Naive thymus-derived CD4-positive, alpha-beta T cell (primary cell): ENCODE results near the gene CILP. TPM values are rescaled to one million over a fixed set of nuclear protein-coding genes. Genes with fewer than 3 reads are reported as not detected.

Source experiments
- ATAC-seq: fragments of 150-1000 bp; cut with Tn5 transposase; 2 replicates; pipeline ENCODE4 v1.10.0; 2021; ENCODE audit warnings: mild to moderate bottlenecking, moderate library complexity
- CTCF ChIA-PET: fragments of 350-600 bp; sonication (Branson Sonifier 250); formaldehyde crosslinking; loops from one replicate; lab custom pipeline; 2021; ENCODE audit warnings: antibody characterized with exemption; lab: Charles Lee
- POLR2A ChIA-PET: fragments of 350-600 bp; sonication (Branson Sonifier 250); formaldehyde crosslinking; loops from one replicate; lab custom pipeline; 2021; ENCODE audit warnings: antibody characterized with exemption, inconsistent platforms; lab: Charles Lee
- DNase-seq, 9 donors: peaks; one replicate each; pipeline versions ENCODE4 v3.0.0 to v3.0.0-alpha.2; 2020 to 2022; ENCODE audit warnings: mixed read lengths in 1 of 9
- H3K27ac ChIP-seq: one replicate; pipeline ENCODE4 v1.7.0; 2013; ENCODE audit warnings: mild to moderate bottlenecking, low read depth, low read length, moderate library complexity
- H3K27me3 ChIP-seq, 2 donors: one replicate each; pipeline ENCODE4 v1.7.0; 2013; ENCODE audit warnings: low read length in 2 of 2, mild to moderate bottlenecking in 2 of 2, moderate library complexity in 2 of 2; ENCODE audit not compliant: control insufficient read depth in 2 of 2, insufficient read depth in 2 of 2
- H3K36me3 ChIP-seq, 3 experiments: 1 replicate in 2 of 3; 2 replicates in 1 of 3; pipeline ENCODE4 v1.7.0; 2013; ENCODE audit warnings: low read length in 3 of 3, mild to moderate bottlenecking in 3 of 3, moderate library complexity in 1 of 3; ENCODE audit not compliant: insufficient read depth in 3 of 3, control insufficient read depth in 2 of 3
- H3K4me1 ChIP-seq, 2 donors: one replicate each; pipeline ENCODE4 v1.7.0; 2013; ENCODE audit warnings: low read length in 2 of 2, mild to moderate bottlenecking in 2 of 2, moderate library complexity in 1 of 2; ENCODE audit not compliant: control insufficient read depth in 2 of 2, insufficient read depth in 2 of 2
- H3K4me3 ChIP-seq: 2 replicates; pipeline ENCODE4 v1.7.0; 2013; ENCODE audit warnings: mild to moderate bottlenecking, low read length
- H3K9me3 ChIP-seq, 3 experiments: 1 replicate in 2 of 3; 2 replicates in 1 of 3; pipeline ENCODE4 v1.7.0; 2013; ENCODE audit warnings: low read length in 3 of 3; ENCODE audit not compliant: control insufficient read depth in 2 of 3
- H3K27ac Mint-ChIP-seq, 9 donors: one replicate each; pipeline ENCODE4 v1.8.0; 2020 to 2022; ENCODE audit warnings: mixed read lengths in 9 of 9, mild to moderate bottlenecking in 8 of 9, moderate library complexity in 5 of 9, inconsistent platforms in 2 of 9
- H3K27me3 Mint-ChIP-seq, 5 donors: one replicate each; pipeline ENCODE4 v1.8.0; 2021 to 2022; ENCODE audit warnings: mixed read lengths in 5 of 5, mild to moderate bottlenecking in 1 of 5
- H3K36me3 Mint-ChIP-seq, 5 donors: one replicate each; pipeline ENCODE4 v1.8.0; 2020 to 2022; ENCODE audit warnings: mixed read lengths in 5 of 5, mild to moderate bottlenecking in 3 of 5, inconsistent platforms in 1 of 5
- H3K4me1 Mint-ChIP-seq, 7 donors: one replicate each; pipeline ENCODE4 v1.8.0; 2020 to 2022; ENCODE audit warnings: mixed read lengths in 7 of 7, mild to moderate bottlenecking in 3 of 7, inconsistent platforms in 1 of 7
- H3K4me3 Mint-ChIP-seq, 10 donors: one replicate each; pipeline ENCODE4 v1.8.0; 2020 to 2022; ENCODE audit warnings: mild to moderate bottlenecking in 10 of 10, mixed read lengths in 10 of 10, moderate library complexity in 6 of 10, inconsistent platforms in 2 of 10
- H3K9me3 Mint-ChIP-seq, 11 donors: one replicate each; pipeline ENCODE4 v1.8.0; 2020 to 2022; ENCODE audit warnings: mixed read lengths in 11 of 11, mild to moderate bottlenecking in 4 of 11, inconsistent platforms in 1 of 11, moderate library complexity in 1 of 11
- intact Hi-C, 2 donors: fragments of 100-400 bp; cut with micrococcal nuclease; formaldehyde crosslinking; loops; one replicate each; pipeline ENCODE4 v1.15.1; 2023
- polyA plus RNA-seq, 2 donors: library from polyadenylated mRNA; unstranded; fragments of 300-500 nt; fragmentation: Illumina TruSeq; gene quantifications; one replicate each; pipeline ENCODE4 v1.2.3, GENCODE V29; 2021
- total RNA-seq, 6 experiments: library from RNA in 5 of 6; stranded (reverse) in 5 of 6; gene quantifications; 1 replicate in 5 of 6; 2 replicates in 1 of 6; pipeline ENCODE4 v1.2.3 and lab custom pipeline; 2021 to 2026

CILP gene
- total and polyA plus RNA-seq, 7 experiments from 2014 or later: 0.05 to 0.49 (median 0.42) TPM; not detected in 1

DNA sequence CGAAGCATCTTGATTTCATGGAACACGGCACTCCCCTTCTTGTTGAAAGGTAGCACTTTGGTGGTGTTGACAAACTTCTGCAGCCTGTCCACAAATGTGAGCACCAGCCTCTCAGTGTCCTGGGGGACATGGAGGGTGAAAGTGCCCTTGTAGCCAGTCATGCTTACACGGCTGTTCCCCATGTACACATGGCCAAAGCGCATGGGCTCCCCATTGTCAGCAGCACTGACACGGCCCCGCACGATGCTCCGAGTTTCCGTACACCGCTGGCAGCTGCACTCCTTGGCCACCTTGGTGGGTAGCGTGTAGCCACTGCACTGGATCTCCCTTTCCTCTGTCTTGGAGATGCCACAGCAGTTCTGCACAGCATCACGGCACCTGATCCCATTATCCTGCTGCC, 12.7 kb downstream of the CILP start:
- POLR2A ChIA-PET: no interaction called here
- H3K27ac Mint-ChIP-seq: no peak overlapping the region

DNA sequence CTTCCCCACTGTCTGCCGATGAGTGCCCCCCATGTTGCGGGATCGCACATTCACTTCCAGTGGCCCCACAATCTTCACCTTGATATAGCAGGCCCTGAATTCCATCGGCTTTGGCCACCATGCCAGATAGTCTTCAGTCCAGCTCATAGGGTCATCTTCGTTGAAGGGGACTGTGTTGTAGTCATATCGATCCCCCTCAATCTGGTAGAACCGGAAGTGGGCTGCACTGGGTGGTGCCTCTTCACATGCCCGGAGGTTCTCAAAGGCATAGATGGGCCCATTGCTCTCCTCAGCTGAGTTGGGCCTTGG, 14.0 kb downstream of the CILP start:
- CTCF ChIA-PET: no interaction called here
- no peak overlapping the region for H3K4me3 Mint-ChIP-seq

More for the DNA sequence above, 12.7 kb downstream of the CILP start:
- Mint-ChIP-seq H3K4me1 (peaks cover 0 to 1% (median 0%) of the 10 kb centered on the region in 7 donors), H3K4me3 (no peak overlapping the region), H3K27me3 (peaks cover 0 to 8% (median 0%) of the 10 kb centered on the region in 5 donors), H3K36me3 (no peaks in the 10 kb centered on the region), H3K9me3 (no peaks in the 10 kb centered on the region)
- no peak for ATAC-seq
- Histone ChIP-seq H3K4me1 (no peaks in the 10 kb centered on the region), H3K9me3 (no peaks in the 10 kb centered on the region), H3K27ac (no peak overlapping the region), H3K4me3 (no peak overlapping the region), H3K36me3 (no peaks in the 10 kb centered on the region), H3K27me3 (no peaks in the 10 kb centered on the region)
- intact Hi-C loops: no loop called here
- CTCF ChIA-PET: no interaction called here
- DNase-seq: no peak

GRCh38 chr15:65196637-65197336, 14.5 kb downstream of the CILP start:
- no peak for ATAC-seq
- no peaks in the 10 kb centered on the region for H3K27me3 ChIP-seq
- CTCF ChIA-PET: no interaction called here

More for the DNA sequence above, 14.0 kb downstream of the CILP start:
- intact Hi-C loops: no loop called here
- Mint-ChIP-seq H3K4me1 (peaks cover 0 to 1% (median 0%) of the 10 kb centered on the region in 7 donors), H3K27me3 (peaks cover 0 to 8% (median 0%) of the 10 kb centered on the region in 5 donors), H3K27ac (no peak overlapping the region), H3K9me3 (no peaks in the 10 kb centered on the region), H3K36me3 (no peaks in the 10 kb centered on the region)
- H3K36me3 ChIP-seq: no peaks in the 10 kb centered on the region
- H3K27me3 ChIP-seq: no peaks in the 10 kb centered on the region
- H3K9me3 ChIP-seq: no peaks in the 10 kb centered on the region
- H3K27ac ChIP-seq: no peak overlapping the region
- POLR2A ChIA-PET: no interaction called here
- DNase-seq (no peak), ATAC-seq (no peak)
- no peak overlapping the region for H3K4me3 ChIP-seq
- H3K4me1 ChIP-seq: no peaks in the 10 kb centered on the region

GRCh38 chr15:65195548-65195923, 15.7 kb downstream of the CILP start:
- Mint-ChIP-seq H3K4me1 (no peaks in the 10 kb centered on the region), H3K4me3 (no peak overlapping the region), H3K9me3 (no peaks in the 10 kb centered on the region), H3K27ac (no peak overlapping the region), H3K27me3 (peaks cover 0 to 4% (median 0%) of the 10 kb centered on the region in 5 donors), H3K36me3 (no peaks in the 10 kb centered on the region)
- Histone ChIP-seq H3K36me3 (no peaks in the 10 kb centered on the region), H3K4me3 (no peak overlapping the region), H3K9me3 (no peaks in the 10 kb centered on the region), H3K4me1 (no peaks in the 10 kb centered on the region), H3K27me3 (no peaks in the 10 kb centered on the region), H3K27ac (no peak overlapping the region)
- ATAC-seq (no peak), DNase-seq (no peak)
- intact Hi-C loops: no loop called here
- CTCF ChIA-PET: no interaction called here
- POLR2A ChIA-PET: no interaction called here

More at GRCh38 chr15:65196637-65197336, 14.5 kb downstream of the CILP start:
- Histone ChIP-seq H3K4me1 (no peaks in the 10 kb centered on the region), H3K9me3 (no peaks in the 10 kb centered on the region), H3K36me3 (no peaks in the 10 kb centered on the region), H3K4me3 (no peak overlapping the region), H3K27ac (no peak overlapping the region)
- no peak overlapping the region for H3K4me3 Mint-ChIP-seq
- H3K27ac Mint-ChIP-seq: no peak overlapping the region
- H3K9me3 Mint-ChIP-seq: no peaks in the 10 kb centered on the region
- POLR2A ChIA-PET: no interaction called here
- peaks cover 0 to 1% (median 0%) of the 10 kb centered on the region in 7 donors for H3K4me1 Mint-ChIP-seq
- intact Hi-C loops: no loop called here
- no peaks in the 10 kb centered on the region for H3K36me3 Mint-ChIP-seq
- H3K27me3 Mint-ChIP-seq: peaks cover 0 to 8% (median 0%) of the 10 kb centered on the region in 5 donors
- DNase-seq: no peak

DNA sequence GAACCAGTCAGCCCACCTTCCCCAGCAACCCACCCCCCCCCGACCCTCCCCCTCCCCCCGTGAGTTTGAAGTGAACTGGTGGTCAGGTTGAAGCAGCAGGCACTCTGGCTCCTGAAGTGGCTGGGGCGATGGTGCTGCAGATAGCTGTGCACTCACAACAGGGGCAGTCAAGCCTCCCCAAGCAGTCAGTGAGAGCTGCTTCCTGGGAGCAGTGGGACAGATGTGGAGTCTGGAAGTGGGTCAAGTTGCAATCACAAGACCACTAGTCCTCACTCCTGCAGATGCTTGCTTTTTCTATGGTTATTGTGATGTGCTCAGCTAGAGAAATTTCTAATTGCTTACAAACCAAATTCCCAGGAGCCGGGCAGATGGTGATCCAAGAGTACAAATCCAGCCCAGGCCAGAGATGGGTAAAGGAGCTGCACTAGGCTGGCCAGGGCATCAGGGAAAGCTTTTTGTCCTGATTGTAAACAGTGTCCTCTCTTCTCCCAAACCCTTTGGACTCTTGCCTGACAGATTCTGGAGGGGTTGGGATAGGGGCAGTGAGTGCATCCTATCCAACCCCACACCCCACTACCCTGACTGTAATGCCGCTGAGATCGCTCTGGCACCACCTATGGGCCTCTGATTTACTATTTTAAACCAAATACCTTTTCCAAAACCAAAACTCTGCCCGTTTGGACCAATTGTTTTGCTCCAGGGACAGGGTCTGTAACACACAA, 16.3 kb downstream of the CILP start:
- Mint-ChIP-seq H3K27ac (no peak overlapping the region), H3K4me1 (no peaks in the 10 kb centered on the region), H3K36me3 (no peaks in the 10 kb centered on the region), H3K4me3 (no peak overlapping the region), H3K27me3 (no peaks in the 10 kb centered on the region), H3K9me3 (no peaks in the 10 kb centered on the region)
- ChIA-PET POLR2A (interaction anchor here (0.9 kb wide), 1 partner anchor 10 kb away, joined by 3 read pairs; the partner anchor contains the start of gene CLPX), CTCF (no interaction called here)
- Histone ChIP-seq H3K36me3 (no peaks in the 10 kb centered on the region), H3K9me3 (no peaks in the 10 kb centered on the region), H3K27me3 (no peaks in the 10 kb centered on the region), H3K27ac (no peak overlapping the region), H3K4me3 (no peak overlapping the region), H3K4me1 (no peaks in the 10 kb centered on the region)
- DNase-seq: no peak
- no peak for ATAC-seq
- intact Hi-C loops: no loop called here

DNA sequence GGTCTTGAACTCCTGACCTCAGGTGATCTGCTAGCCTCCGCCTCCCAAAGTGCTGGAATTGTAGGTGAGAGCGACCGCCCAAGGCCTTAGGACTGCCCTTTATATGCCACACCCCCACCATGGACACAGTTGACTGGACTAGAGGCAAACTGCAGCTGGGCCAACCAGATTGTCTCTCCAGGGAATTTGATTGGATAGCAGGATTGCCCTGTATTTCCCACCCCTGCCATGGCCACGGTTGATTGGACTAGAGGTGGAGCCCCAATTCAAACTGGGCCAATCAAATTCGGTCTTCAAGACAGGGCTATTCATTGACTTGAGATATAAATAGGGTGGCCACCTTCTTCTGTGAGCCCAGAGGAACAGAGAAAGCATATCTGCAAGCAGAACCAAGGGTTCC, 19.3 kb downstream of the CILP start:
- H3K27me3 Mint-ChIP-seq: no peaks in the 10 kb centered on the region
- ChIA-PET POLR2A (interaction anchor here (0.6 kb wide), 1 partner anchor 70 kb away, joined by 3 read pairs; no protein-coding TSS in a partner anchor), CTCF (no interaction called here)
- no peaks in the 10 kb centered on the region for H3K9me3 ChIP-seq
- no peak overlapping the region for H3K27ac Mint-ChIP-seq
- no peak overlapping the region for H3K4me3 ChIP-seq
- H3K4me3 Mint-ChIP-seq: no peak overlapping the region
- no peak overlapping the region for H3K27ac ChIP-seq
- H3K27me3 ChIP-seq: no peaks in the 10 kb centered on the region
- no peaks in the 10 kb centered on the region for H3K9me3 Mint-ChIP-seq
- peaks cover 0 to 2% (median 0%) of the 10 kb centered on the region in 7 donors for H3K4me1 Mint-ChIP-seq
- H3K36me3 Mint-ChIP-seq: no peaks in the 10 kb centered on the region
- H3K4me1 ChIP-seq: no peaks in the 10 kb centered on the region
- ATAC-seq: no peak
- intact Hi-C loops: no loop called here
- no peaks in the 10 kb centered on the region for H3K36me3 ChIP-seq
- DNase-seq: no peak
